Measurements from ENCODE around the gene BMP8A.
"Not testable (repeated sequence)": the region's sequence is repeated elsewhere in the genome, so short reads cannot be mapped to it uniquely, and the experiment has no call there.

Gene BMP8A

GRCh38 chr1:39507230-39507928, 15.9 kb downstream of the BMP8A start:
- DNase-seq (ENCODE audit: low spot score): no peak

GRCh38 chr1:39508266-39508665, 16.8 kb downstream of the BMP8A start:
- DNase-seq (ENCODE audit: low spot score): no peak

- no peak for DNase-seq (ENCODE audit: low spot score)
Observed at GRCh38 chr1:39508857-39509305, 17.4 kb downstream of the BMP8A start.

- DNase-seq (ENCODE audit: low spot score): no peak
Observed at GRCh38 chr1:39509360-39510009, 18.0 kb downstream of the BMP8A start.

GRCh38 chr1:39510570-39511186, 19.2 kb downstream of the BMP8A start:
- not testable (repeated sequence) for DNase-seq (ENCODE audit: low spot score)

DNA sequence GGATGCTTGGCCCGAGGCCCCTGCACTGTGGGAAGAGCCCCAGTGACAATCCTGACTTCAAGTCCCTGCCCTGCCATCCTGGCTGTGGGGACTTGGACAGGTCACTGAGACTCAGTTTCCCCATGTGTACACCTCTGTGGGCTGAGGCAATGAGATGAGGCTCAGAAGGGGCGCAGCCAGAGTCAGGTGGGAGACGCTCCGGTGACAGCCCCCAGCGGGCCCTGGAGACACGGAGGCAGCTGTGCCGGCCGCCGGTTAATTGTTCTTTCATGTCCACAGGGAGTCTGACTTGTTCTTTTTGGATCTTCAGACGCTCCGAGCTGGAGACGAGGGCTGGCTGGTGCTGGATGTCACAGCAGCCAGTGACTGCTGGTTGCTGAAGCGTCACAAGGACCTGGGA, 20.0 kb downstream of the BMP8A start:
- not testable (repeated sequence) for DNase-seq (ENCODE audit: low spot score)

DNA sequence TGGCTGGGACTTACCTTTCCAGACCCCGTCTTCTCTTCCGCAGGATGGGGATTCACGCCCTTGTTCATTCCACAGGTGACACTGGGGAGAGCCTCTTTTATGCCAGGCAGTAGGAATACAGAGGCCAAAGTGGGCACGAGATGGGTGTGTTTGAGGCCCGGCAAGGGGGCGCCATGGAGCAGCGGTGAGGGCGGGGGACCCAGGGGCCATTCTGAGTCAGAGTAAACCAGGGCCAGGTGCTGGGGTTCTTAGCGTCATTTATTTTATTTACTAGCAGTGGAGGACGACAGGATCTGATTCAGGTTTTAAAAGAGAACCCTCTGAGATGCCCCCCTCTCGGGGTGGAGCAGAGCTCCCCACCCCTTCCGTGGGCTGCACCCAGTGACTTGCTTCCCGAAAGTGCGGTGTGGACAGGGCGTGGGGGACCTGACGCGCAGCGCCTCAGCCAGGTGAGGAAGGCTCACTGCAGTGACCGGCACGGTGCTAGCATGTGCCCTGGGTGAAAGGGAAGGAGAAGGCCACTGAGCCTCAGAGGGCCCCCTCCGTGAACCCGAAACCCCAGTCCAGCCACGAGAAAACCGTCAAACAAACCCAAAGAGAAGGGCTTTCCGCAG, 20.9 kb downstream of the BMP8A start:
- DNase-seq (ENCODE audit: low spot score): not testable (repeated sequence)

DNA sequence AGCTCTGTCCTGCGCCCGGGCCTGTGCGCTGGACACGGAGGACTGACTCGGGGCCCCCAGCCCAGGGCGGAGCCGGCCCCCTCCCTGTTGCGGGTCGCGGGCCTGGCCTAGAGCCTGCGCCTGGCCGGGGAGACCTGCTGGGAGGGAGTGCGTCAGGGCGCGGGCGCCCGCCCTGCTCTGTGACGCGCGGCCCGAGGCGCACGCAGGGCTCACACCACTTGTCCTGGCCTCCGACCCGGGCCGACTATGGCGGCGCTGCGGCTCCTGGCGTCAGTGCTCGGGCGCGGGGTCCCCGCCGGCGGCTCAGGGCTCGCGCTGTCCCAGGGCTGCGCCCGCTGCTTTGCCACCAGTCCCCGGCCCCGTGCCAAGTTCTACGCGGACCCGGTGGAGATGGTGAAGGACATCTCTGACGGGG, 23.3 kb downstream of the BMP8A start:
- DNase-seq (ENCODE audit: low spot score): not testable (repeated sequence)

- not testable (repeated sequence) for DNase-seq (ENCODE audit: low spot score)
Observed at GRCh38 chr1:39515131-39516086, 24.0 kb downstream of the BMP8A start.

GRCh38 chr1:39516841-39517240, 25.4 kb downstream of the BMP8A start:
- not testable (repeated sequence) for DNase-seq (ENCODE audit: low spot score)

DNA sequence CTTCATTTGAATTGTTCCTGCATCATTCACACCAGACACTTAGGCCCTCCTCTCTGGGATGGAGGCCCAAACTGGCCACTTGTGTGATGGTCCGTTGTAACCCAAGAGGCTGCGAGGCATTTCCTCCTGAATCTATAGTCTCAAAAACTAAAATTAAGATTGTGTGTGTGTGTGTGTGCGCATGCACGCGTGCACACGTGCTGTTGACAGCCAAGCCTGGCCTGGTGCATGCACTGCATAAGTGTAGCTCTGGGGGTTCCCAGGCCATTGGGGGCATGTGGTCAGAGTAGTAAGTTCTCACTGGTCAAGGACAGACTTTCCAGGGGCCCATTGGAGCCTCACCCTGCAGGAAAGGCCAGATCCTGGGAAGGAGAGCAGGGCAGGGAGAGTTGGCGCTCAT, 26.5 kb downstream of the BMP8A start:
- not testable (repeated sequence) for DNase-seq (ENCODE audit: low spot score)

- not testable (repeated sequence) for DNase-seq (ENCODE audit: low spot score)
Observed at GRCh38 chr1:39519376-39519775, 27.9 kb downstream of the BMP8A start.

DNA sequence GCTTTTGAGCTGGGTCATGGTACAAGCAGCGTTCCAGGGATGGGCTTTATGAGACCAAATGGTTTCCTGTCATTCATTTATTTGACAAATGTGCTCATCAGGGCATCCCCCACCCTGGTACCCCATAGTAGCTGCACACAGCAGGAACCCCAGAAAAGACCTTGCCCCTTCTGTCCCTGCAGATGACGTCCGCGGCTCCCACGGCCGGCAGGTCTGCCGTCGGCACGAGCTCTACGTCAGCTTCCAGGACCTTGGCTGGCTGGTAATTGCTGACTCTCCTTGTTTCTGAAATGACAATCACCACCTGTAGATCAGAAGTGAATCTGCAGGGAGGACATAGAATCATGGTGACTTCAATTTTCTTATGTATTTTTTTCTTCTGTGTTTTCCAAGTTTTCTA, 30.8 kb downstream of the BMP8A start:
- not testable (repeated sequence) for DNase-seq (ENCODE audit: low spot score)

GRCh38 chr1:39522661-39523567, 31.5 kb downstream of the BMP8A start:
- DNase-seq (ENCODE audit: low spot score): no peak

DNA sequence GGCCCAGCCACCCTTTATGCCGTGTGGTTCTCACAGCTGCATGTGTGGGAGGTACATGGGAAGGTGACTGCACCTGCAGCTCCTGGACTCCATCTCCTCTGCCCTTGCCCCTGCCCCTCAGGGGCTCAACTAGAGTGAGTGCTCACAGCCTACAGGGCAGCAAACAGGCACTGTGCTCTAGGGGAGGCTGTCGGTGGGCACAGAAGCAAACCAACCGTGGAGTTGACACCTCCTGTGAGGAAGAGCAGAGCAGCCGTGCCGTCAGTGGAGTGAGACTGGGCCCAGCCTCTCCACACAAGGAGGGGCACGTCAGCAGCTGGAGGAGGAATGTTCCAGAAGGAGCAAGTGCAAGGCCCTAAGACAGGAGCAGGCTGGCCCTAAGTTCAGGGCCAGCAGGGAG, 32.7 kb downstream of the BMP8A start:
- DNase-seq (ENCODE audit: low spot score): no peak

GRCh38 chr1:39524591-39525365, 33.3 kb downstream of the BMP8A start:
- no peak for DNase-seq (ENCODE audit: low spot score)

DNA sequence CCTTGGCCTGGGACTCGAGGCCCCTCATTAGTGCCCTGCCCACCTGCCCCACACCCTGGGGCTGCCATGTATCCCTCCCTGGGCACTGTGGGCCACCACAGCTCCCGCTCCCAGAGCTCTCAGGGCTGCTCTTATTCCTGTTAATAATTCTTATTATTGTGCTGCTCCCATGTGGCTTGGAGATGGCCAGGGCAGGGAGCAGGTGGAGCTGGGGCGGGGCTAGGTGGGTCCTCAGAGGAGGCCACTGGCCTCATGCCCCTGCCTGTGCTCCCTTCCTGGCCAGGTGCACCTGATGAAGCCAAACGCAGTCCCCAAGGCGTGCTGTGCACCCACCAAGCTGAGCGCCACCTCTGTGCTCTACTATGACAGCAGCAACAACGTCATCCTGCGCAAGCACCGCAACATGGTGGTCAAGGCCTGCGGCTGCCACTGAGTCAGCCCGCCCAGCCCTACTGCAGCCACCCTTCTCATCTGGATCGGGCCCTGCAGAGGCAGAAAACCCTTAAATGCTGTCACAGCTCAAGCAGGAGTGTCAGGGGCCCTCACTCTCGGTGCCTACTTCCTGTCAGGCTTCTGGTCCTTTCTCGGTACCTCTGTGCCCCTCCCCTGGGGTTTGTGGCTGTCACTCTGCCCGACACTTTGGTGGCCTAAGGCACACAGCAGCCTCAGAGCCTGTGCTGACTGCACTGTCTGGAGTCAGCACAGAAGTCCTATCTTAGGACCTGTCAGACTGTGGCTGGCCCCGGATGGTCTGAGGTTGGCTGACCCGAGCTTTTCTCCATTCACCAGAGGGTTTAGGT, 34.1 kb downstream of the BMP8A start:
- no peak for DNase-seq (ENCODE audit: low spot score)

- no peak for DNase-seq (ENCODE audit: low spot score)
Observed at GRCh38 chr1:39526466-39527189, 35.2 kb downstream of the BMP8A start.

Measured in LoVo (cell line).